ENCODE data around the gene BCKDHA. TPM values are rescaled to one million over a fixed set of nuclear protein-coding genes. Genes with fewer than 3 reads are reported as not detected.
A peak's percentile ranks its signal among the peaks of the same experiment; 100 is the strongest.

BCKDHA gene
- total and polyA plus RNA-seq, 2 donors (not counting 1 experiment from before 2014, with no cell fraction given) = 11.2 to 30.7 TPM

DNA sequence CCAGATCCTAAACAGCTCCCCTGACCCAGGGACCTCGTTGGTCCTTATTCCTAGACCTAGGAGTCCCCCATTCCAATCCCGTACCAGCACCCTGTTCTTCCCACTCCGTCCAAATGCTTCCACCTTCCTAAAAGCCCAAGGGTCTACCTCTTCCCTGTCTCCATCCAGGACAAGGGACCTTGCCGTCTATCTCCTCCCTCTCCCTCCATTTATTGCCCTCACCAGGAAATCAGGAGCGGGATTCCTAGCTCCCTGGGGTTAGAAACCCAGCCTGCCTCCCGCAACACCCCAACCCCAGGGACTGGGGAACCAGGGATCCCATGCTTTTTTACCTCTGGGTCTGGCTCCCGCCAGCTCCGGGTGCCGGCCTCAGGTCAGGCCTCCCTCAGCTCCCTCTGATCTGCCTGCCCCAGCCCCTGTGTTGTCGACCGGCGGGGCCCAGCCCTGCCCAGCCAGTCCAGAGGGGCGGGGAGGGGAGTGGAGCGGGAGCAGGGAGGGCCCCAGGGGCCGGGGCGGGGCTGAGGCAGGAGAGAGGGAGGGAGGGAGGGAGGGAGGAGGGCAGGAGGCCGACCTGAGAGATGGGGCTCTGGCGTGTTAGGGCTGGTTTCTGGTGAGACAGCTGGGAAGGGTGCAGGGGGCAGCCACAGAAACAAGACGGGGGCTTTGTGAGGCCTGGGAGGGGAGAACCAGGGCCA lies 29.5 kb downstream of the BCKDHA start, which contains the start of gene B3GNT8:
Gene B3GNT8, minus strand, starts transcription at position 423 of the 695 bp plus-strand sequence. CDS start 596 bp downstream, outside the sequence.
- Histone ChIP-seq H2AFZ (ENCODE audit: low read length) (peak within 1 kb of the TSS; percentile 34), H3K36me3 (ENCODE audit: control insufficient read depth, insufficient read depth, low read length) (peaks cover 14% of the 10 kb centered on the region), H3K27me3 (ENCODE audit: control insufficient read depth, insufficient read depth, low read length) (no peaks in the 10 kb centered on the region), H3K9ac (ENCODE audit: insufficient read depth, low read length) (peak within 1 kb of the TSS; percentile 21), H3K4me2 (ENCODE audit: extremely low read depth, insufficient read depth, low read length) (peak within 1 kb of the TSS; percentile 69), H4K20me1 (ENCODE audit: control insufficient read depth, extremely low read depth, insufficient read depth, low read length) (no peaks in the 10 kb centered on the region), H3K9me3 (ENCODE audit: control insufficient read depth, insufficient read depth, low read depth, low read length) (no peaks in the 10 kb centered on the region), H3K79me2 (ENCODE audit: control insufficient read depth, insufficient read depth, low read length) (no peaks in the 10 kb centered on the region), H3K27ac (ENCODE audit: insufficient read depth, low read length) (peak within 1 kb of the TSS; percentile 44), H3K4me3 (replicated peaks in 1 of 4; ENCODE audit: control extremely low read depth in 1 of 4, insufficient read depth in 1 of 4, low read depth in 3 of 4, low read length in 4 of 4) (peak within 1 kb of the TSS; percentile 29 to 67 (median 46)), H3K4me1 (ENCODE audit: control insufficient read depth, extremely low read depth, insufficient read depth, low read length) (peaks cover 9% of the 10 kb centered on the region)
- peak; percentile 59 to 68 for DNase-seq (ENCODE audit: low read depth in 2 of 2)
- no peak for TF ChIP-seq EZH2 (IDR thresholded peaks at IDR 0.05; ENCODE audit: low read length, missing control alignments)
- TF ChIP-seq, protein P1, sequence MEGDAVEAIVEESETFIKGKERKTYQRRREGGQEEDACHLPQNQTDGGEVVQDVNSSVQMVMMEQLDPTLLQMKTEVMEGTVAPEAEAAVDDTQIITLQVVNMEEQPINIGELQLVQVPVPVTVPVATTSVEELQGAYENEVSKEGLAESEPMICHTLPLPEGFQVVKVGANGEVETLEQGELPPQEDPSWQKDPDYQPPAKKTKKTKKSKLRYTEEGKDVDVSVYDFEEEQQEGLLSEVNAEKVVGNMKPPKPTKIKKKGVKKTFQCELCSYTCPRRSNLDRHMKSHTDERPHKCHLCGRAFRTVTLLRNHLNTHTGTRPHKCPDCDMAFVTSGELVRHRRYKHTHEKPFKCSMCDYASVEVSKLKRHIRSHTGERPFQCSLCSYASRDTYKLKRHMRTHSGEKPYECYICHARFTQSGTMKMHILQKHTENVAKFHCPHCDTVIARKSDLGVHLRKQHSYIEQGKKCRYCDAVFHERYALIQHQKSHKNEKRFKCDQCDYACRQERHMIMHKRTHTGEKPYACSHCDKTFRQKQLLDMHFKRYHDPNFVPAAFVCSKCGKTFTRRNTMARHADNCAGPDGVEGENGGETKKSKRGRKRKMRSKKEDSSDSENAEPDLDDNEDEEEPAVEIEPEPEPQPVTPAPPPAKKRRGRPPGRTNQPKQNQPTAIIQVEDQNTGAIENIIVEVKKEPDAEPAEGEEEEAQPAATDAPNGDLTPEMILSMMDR (conservative IDR thresholded peaks at IDR 0.05 in 1 of 2, IDR thresholded peaks at IDR 0.05 in 1 of 2; ENCODE audit: low read depth in 1 of 2, low read length in 2 of 2) = no peak

DNA sequence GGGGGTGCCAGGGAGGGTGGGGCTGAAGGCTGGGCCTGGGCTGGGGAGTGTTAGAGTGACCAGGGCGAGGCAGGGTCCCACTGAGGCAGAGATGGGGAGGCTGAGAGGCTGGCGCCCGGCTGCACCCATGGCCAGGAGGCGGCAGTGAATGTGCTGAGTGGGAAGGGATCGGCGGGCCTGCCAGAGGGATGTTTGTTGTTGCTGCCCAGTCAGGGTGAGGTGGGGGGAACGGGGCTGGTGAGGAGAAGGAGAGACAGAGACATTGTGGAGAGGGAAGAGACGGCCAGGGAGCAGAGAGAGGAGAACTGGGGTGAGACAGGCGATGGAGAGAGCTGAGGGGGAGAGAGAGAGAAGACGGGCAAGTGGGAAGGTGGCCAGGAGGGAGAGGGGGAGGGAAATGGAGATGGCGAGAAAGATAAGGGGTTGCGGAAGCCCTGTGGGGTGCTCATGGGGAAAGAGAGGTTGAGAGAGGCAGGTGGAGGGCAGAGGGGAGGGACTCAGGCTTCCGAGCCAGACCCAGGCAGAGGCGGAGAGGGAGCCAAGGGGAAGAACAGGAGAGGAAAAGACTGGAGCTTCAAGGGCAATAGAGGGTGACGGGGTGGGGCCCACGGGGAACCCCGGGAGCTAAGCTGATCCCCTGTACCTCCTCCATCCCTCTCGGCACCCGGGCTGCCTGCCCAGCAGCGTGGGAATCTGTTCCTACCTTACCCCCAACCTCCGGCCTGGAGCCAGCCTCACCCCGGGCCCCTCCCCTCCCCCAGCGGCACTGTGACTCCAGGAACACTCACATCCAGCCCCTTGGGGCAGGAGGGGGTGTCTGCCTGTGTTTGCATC lies 30.2 kb downstream of the BCKDHA start:
- peaks cover 21% of the 10 kb centered on the region for H3K36me3 ChIP-seq (ENCODE audit: control insufficient read depth, insufficient read depth, low read length)
- no peaks in the 10 kb centered on the region for H3K27me3 ChIP-seq (ENCODE audit: control insufficient read depth, insufficient read depth, low read length)
- no peak overlapping the region for H3K9ac ChIP-seq (ENCODE audit: insufficient read depth, low read length)
- H3K4me3 ChIP-seq (replicated peaks in 1 of 4; ENCODE audit: control extremely low read depth in 1 of 4, insufficient read depth in 1 of 4, low read depth in 3 of 4, low read length in 4 of 4) = peak overlapping the region; percentile 4 to 60 (median 18)
- H3K4me1 ChIP-seq (ENCODE audit: control insufficient read depth, extremely low read depth, insufficient read depth, low read length) = peaks cover 9% of the 10 kb centered on the region
- peak overlapping the region; percentile 44 for H3K27ac ChIP-seq (ENCODE audit: insufficient read depth, low read length)
- peak overlapping the region; percentile 66 for H3K4me2 ChIP-seq (ENCODE audit: extremely low read depth, insufficient read depth, low read length)
- TF ChIP-seq, protein P1 (conservative IDR thresholded peaks at IDR 0.05 in 1 of 2, IDR thresholded peaks at IDR 0.05 in 1 of 2; ENCODE audit: low read depth in 1 of 2, low read length in 2 of 2) = no peak
- no peak for TF ChIP-seq EZH2 (IDR thresholded peaks at IDR 0.05; ENCODE audit: low read length, missing control alignments)
- peak overlapping the region; percentile 34 for H2AFZ ChIP-seq (ENCODE audit: low read length)
- no peaks in the 10 kb centered on the region for H4K20me1 ChIP-seq (ENCODE audit: control insufficient read depth, extremely low read depth, insufficient read depth, low read length)
- H3K9me3 ChIP-seq (ENCODE audit: control insufficient read depth, insufficient read depth, low read depth, low read length) = no peaks in the 10 kb centered on the region
- no peaks in the 10 kb centered on the region for H3K79me2 ChIP-seq (ENCODE audit: control insufficient read depth, insufficient read depth, low read length)
- DNase-seq (ENCODE audit: low read depth in 2 of 2) = peak in 1 of 2 donors; percentile 27

GRCh38 chr19:41428481-41428859 lies 30.9 kb downstream of the BCKDHA start:
- Histone ChIP-seq H3K9me3 (ENCODE audit: control insufficient read depth, insufficient read depth, low read depth, low read length) (no peaks in the 10 kb centered on the region), H3K27me3 (ENCODE audit: control insufficient read depth, insufficient read depth, low read length) (no peaks in the 10 kb centered on the region), H3K4me1 (ENCODE audit: control insufficient read depth, extremely low read depth, insufficient read depth, low read length) (peaks cover 9% of the 10 kb centered on the region), H2AFZ (ENCODE audit: low read length) (no peak overlapping the region), H3K79me2 (ENCODE audit: control insufficient read depth, insufficient read depth, low read length) (no peaks in the 10 kb centered on the region), H3K4me2 (ENCODE audit: extremely low read depth, insufficient read depth, low read length) (peak overlapping the region; percentile 66), H3K36me3 (ENCODE audit: control insufficient read depth, insufficient read depth, low read length) (peaks cover 21% of the 10 kb centered on the region), H3K9ac (ENCODE audit: insufficient read depth, low read length) (no peak overlapping the region), H4K20me1 (ENCODE audit: control insufficient read depth, extremely low read depth, insufficient read depth, low read length) (no peaks in the 10 kb centered on the region), H3K4me3 (replicated peaks in 1 of 4; ENCODE audit: control extremely low read depth in 1 of 4, insufficient read depth in 1 of 4, low read depth in 3 of 4, low read length in 4 of 4) (peak overlapping the region in 1 of 4 experiments; percentile 60), H3K27ac (ENCODE audit: insufficient read depth, low read length) (no peak overlapping the region)
- TF ChIP-seq EZH2 (IDR thresholded peaks at IDR 0.05; ENCODE audit: low read length, missing control alignments) = no peak
- TF ChIP-seq, protein P1 (conservative IDR thresholded peaks at IDR 0.05 in 1 of 2, IDR thresholded peaks at IDR 0.05 in 1 of 2; ENCODE audit: low read depth in 1 of 2, low read length in 2 of 2) = no peak
- DNase-seq (ENCODE audit: low read depth in 2 of 2) = no peak
